Measurements from ENCODE around the gene S100A13.
A peak's percentile ranks its signal among the peaks of the same experiment; 100 is the strongest.

The S100A13 gene

DNA sequence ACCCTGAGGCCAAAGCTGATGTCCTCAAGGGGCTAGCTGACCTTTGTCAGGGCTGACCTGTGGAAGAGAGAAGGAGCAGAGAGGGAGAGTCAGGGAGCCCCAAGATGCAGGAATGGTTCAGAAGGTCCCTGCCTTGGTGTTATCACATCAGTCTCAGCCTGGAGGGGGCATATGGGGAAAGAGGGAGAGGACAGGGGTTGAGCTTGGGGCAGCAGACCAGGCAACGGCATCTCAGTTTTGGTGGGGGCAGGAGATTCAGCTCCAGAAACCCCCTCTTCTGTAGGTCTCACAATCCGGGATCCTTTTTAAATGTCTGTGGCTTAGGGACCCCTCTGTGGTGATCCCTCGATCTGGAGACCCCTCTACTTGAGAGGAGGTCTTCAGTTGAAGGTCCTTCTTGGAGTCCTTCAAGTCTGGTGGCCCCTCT is 815 bp downstream of the S100A13 start:
- no peak for DNase-seq (ENCODE audit: low spot score)

DNA sequence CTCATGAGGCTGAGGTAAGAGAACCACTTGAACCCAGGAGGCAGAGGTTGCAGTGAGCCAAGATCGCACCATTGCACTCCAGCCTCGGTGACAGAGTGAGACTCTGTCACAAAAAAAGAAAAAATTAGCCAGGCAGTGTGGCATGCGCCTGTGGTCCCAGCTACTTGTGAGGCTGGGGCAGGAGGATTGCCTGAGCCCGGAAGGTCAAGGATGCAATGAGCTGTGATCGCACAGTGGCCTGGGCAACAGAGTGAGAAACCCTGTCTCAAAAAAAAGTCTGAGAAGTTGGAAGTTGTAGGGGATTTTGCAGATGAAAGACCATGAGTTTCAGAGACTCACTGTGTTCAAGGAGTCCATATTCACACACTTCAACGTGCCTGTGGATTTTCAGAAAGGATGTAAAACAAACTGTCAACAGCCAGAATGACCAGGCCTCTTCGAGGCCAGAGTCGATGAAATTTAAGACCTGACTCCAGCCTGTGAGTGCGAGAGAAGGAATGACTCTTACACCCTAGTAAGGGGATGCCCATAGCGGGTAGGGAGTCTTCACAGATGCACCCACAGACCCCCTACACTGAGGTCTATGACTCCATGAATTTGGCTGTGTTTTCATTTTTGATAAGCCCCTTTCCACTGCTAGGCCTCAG is 2.2 kb downstream of the S100A13 start:
- DNase-seq (ENCODE audit: low spot score): no peak

DNA sequence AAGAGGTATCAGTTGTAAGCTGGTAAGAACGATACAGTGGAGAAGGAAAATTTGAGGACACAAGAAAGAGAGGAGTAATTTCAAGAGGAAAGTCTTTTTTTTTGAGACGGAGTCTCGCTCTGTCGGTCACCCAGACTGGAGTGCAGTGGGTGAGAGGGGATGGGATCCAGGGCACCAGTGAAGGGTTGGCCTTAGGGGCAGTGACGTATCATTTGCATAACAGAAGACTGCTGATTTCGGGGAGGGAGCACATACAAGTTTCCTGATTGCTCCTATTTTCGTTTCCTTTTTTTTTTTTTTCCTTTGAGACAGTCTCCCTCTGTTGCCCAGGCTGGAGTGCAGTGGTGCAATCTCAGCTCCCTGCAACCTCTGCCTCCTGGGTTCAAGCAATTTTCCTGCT is 4.2 kb downstream of the S100A13 start:
- DNase-seq (ENCODE audit: low spot score): no peak

DNA sequence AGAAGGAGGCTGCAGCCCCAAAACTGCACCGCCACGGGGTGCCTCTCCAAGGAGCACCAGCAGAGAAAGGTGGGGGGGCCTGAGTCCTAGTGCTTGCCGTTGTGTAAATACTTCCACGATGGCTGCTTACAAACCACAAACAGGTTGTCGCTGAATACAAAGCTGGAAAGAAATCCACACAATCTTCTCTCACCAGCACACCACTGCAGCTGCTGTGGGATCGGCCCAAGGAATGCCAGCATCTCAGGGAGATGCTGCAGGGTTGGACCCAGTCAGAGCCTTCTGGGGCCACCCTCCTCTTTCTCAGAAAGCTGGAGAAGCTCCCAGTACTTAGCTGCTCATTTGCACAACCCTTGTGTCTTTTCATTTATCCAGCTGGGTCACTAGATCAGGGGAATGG is 8.1 kb downstream of the S100A13 start:
- DNase-seq (ENCODE audit: low spot score): no peak

DNA sequence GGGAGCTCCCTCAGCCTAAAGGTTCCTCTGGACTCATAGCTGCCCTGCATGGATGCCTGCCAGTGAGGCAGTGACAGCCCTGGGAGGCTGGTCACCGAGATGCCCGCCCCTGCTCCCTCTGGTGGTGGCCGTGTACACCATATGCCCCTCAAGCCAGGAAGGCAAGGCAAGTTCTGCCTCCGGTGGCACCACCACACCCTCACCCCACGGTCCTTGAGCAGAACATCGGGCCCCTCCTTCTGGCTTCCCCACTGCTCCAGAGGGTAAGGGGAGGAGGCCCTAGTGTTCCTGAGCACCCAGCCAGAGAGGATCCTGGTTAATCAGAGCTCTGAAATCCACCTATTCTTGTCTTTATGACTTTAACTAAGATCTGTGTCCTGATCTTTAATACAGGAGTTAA is 9.6 kb downstream of the S100A13 start:
- DNase-seq (ENCODE audit: low spot score): peak; percentile 89

DNA sequence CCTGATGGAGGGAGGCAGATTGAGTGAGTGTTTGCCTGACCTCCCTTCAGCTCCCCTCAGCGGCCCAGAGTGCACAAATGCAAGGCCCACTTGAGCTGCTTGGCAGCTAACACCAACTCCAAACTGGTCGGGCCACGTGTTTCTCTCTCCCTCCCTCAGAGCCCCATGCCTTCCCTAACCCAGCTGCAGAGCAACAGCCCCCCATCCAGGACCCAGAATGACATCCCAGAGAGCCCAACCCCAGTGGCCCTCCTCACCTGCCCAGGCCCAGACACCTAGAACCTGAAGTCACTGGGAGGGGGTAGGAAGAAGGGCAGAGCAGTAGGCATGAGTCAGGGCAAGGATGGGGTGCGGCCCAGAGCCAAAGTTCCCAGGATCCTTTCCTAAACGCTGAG is 10.4 kb downstream of the S100A13 start:
- DNase-seq (ENCODE audit: low spot score): no peak

DNA sequence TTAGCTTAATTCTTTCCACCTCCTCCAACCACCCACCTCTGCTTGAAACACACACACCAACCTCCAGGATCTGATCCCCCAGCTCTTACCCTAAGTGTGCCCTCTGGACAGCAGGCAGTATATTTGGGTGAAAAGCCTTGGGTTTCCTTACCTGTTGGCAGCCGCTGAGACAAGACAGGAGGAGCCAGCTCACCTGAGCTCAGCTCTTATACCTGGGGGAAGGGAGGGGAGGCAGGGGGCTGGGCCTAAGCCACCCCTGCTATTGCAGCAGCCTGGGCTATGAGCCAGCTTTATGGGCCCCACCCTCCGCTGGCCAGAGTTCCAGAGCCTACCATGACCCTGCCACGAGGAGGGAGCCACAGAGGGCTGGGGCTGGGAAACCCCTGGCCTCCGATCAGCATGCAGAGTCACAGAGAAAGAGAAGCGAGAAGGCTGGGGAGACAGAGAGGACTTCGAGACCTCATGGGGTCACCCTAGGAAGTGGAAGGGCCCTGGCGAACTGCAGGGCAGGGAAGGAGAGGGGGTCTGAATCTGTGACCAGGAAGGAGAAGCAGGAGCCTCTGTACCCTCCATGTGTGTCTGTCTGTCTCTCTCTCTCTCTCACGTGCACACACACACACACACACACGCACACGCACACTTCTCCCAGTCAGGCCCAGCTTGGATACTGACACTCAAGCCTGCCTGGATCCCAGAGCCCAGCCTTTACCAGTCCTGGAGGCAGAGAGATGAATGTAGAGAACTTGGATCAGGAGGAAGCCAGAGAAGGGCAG is 11.0 kb downstream of the S100A13 start, which contains the start of gene S100A14:
TSS of gene S100A14 (minus strand) at position 182 of the 773 bp plus-strand sequence. CDS start 467 bp downstream, outside the sequence.
- DNase-seq (ENCODE audit: low spot score): peak; percentile 87

DNA sequence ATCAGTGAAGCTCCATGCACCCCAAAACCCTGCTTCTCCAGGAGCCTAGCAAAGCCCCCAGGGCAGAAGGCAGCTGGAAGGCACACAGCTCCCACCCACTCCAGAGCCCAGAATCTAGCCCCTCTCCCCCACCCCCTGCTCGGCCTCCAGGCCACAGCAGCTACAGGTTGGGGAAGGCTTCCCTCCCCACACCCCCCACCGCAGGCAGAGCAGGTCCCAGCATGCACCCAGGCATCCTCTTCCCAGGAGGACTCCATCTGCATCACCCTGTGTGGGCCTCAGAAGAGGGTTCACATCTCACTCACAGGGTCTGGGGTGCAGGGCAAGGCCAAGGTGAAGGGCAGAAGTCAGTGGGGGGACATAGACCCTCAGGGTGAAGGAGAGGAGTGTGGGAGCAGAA is 11.9 kb downstream of the S100A13 start:
- no peak for DNase-seq (ENCODE audit: low spot score)

DNA sequence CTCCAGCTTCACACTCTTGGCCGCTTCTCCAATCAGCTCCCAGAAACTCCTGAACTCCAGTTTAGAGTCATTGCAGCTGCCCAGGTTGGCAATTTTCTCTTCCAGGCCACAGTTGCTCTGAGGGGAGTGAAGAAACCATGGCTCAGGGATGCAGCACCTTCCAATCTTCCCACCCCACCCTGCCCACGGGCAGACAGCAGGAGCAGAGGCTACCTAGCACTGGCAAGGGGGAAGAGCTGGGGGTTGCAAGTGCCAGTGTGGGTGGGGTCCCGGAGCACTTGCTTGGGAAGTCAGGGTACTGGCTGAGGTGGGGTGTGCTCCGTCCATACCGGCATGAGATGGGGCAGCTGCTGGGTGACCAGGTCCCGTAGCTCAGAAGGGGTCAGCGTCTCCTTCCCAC is 12.4 kb downstream of the S100A13 start:
- DNase-seq (ENCODE audit: low spot score): no peak

DNA sequence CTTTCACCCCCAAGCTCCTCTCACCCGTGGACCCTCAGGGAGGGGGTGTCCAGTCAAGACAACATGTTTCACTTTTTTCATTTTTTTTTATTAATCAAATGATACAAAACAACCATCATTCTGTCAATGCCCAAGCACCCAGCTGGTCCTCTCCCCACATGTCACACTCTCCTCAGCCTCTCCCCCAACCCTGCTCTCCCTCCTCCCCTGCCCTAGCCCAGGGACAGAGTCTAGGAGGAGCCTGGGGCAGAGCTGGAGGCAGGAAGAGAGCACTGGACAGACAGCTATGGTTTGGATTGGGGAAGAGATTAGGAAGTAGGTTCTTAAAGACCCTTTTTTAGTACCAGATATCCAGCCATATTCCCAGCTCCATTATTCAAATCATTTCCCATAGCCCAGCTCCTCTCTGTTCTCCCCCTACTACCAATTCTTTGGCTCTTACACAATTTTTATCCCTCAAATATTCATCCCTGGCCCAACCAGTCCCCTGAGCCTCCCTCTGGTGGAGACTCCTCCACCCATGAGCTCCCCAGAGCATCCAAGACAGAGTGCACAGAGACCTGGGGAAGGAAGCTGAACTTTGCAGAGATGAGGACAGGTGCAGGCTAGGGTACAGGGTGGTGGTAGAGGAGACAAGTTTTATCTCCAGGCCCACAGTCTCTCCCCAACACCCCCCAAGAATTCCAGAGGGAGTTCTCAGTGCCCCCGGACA is 13.0 kb downstream of the S100A13 start:
- DNase-seq (ENCODE audit: low spot score): no peak

DNA sequence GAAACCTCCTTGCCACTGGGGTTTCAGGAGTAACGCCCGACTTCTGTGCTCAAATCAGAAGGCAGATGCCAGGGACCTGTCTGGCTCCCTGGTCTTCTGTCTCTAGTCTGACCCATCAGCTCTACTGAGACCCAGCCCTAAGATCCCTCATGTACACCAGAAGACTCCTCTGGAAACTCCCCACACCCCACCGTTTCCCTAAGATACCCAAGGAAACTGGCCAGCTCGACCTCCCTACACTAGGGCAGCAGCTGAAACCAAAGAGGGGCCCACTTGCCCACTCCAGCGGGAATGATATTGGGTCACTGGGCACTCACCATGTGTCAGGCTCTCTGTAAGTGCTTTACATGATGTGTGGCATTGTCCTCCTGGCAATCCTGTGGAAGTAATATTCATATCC is 13.9 kb downstream of the S100A13 start:
- no peak for DNase-seq (ENCODE audit: low spot score)

DNA sequence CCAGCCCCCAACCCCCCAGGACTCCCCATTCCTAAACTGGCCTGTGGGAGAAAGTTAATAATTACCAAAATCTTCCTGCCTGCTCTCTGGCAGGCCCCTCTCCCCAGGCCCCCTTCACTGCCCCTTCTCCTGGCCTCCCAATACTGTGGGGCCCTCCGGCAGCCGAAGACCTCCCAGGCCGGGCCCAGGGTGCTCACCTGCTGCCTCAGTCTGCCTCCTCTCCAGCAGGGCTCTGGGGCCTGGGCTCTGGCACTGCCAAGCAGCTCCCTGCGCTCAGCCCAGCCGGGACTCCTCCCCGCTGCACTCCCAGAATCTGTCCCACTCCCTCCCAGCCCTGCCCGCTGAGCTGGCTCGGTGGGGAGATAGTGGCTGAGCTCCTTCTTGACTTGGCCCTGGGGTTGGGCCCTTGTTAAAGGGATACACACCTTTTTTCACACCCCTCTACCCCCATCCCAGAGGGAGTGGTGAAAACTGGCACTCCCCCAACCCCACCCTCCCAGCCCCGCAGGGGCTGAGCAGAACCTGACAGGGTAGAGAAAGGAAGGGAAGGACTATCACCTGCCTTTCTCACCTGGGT is 14.5 kb downstream of the S100A13 start, which contains the start of gene S100A16:
TSS of gene S100A16 (minus strand) at position 383 of the 577 bp plus-strand sequence. CDS start 4,986 bp downstream, outside the sequence.
- peak; percentile 92 for DNase-seq (ENCODE audit: low spot score)

DNA sequence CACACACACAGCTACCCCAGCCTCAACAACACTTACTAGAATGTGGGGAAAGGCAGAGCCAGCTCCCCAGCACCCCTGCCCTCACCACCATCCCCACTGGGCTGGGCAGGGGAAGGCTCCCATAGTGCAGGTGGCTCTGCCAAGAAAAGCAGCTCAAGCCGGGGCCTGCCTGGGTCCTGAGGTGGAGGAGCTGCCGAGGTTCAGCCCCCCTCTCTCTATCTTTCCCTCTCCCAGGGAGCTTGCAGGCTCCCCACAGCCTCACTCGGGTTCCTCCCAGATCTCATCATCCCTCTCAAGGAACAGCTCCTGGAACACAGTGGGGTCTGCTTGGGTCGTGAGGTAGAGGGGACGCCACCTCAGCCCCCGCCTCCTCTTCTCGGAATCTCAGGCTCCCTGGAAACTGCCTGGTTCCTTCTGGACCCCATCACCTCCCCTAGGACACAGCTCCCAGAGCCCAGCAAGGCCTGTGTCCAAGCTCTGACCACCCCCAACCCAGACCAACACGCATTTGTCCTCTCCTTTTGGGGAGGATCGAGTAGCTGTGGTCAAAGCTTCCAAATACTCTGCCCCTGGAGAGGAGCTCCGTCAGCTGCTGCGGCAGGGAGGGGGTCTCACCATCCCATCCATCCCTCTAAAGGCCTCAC is 15.1 kb downstream of the S100A13 start:
- DNase-seq (ENCODE audit: low spot score): peak; percentile 18

DNA sequence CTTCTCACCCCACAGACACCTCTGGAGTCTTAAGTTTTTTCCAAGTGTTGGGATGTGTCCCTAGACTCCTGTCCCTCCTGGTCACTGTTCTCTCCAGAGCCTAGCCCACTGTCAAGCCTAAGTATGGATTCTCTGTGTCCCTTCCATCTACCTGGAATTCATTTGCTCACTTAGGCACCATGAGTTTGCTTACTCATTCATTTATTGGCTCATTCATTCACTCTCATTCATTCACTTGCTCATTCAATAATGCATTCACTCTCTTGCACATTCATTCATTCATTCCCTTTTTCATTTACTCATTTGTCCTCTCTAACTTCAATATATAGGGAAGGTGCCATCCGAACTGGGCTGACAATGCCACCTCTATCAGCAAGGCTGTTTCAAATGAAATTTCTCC is 15.9 kb downstream of the S100A13 start:
- DNase-seq (ENCODE audit: low spot score): peak; percentile 39

DNA sequence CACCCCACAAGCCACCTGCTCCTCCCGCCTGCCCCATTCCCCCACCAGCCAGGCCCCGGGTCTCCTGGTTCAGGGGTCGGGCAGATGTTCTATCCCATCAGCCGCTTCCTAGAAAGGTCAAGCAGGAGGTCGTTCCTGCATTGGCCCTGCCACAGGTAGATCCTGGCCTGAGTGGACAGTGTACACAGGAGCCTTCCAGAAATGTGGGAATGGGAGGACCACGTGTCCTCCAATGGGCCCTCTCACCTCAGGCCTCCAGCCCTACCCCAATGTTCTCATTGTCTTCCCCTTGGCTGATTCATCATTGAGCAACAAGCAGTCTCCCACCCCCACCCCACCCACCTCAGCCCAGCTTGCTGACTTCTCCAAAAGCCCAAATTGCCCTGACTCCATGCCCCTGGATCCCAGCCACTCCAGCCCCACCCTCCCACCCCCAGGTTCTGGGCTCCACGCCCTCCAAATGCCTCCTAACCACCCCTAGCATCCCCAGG is 16.4 kb downstream of the S100A13 start:
- peak; percentile 62 for DNase-seq (ENCODE audit: low spot score)

DNA sequence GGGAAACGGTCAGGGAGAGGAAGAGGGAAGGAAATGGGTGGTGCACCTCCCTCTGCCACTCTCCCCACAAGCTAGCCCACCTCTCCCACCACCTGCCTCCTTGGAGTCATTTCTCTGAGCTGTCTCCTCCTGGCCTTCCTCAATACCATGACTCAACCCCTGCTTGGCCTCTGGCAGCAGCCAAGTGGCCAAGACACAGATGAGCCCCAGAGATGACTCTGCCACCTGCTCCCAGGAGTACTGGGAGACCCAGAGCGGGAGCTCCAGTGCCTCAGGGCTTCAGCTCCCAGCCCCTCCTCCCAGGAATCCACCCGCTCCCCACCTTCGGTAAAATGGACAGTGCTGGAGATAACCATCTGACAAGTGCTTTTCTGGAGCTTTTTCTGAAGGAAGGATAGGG is 17.0 kb downstream of the S100A13 start:
- DNase-seq (ENCODE audit: low spot score): peak; percentile 84

DNA sequence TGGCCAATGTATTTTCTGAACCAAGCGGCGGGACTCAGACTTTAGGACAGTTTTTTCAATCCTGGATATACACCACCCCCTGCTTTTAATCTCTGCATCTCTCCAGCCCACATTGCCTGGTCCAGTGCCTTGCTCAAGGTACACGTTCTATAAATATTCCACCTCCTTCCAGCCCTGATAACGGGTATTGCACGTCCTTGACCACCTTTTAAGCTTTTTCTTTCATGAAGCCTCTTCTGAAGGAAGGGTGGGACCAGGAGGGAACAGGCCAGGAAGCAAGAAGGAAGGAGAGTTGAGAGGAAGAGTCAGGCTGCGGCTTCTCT is 17.8 kb downstream of the S100A13 start:
- DNase-seq (ENCODE audit: low spot score): no peak

DNA sequence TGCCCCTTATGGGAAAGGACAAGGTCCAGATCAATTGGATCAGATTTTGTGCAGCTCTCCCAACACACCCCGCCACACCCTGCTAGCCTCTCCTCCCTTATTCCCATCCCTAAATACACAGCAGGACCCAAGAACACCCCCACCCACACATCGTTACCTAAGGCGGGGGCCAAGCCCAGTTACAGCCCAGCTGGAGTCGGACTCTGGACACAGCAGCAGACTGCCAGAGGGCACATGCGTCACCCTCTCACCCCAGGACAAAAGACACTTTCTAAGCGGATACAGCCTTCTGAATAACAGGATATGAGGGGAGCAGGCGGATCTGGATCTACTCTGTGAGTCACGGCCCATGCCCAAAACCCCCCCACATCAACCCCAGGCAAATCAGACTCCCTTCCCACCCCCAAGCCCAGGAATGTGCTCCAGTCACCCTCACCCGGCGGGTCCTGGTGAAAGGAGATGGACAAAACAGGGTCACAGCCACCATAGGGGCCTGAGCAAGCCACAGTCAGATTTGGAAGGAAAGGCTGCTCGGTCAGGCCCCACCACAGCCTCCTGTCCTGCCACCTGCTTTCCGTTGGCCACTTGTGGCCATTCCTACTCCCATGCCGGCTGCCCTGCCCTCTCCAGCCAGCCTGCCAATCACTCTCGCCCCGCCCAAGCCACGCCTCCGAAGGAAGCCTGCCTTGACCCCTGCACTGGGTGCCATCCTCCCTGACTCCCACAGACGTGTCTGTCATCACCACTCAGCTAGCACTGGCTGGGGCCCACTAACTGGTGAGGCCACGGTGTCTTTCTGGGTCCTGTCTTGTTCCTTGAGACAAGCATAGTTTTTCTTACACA is 18.3 kb downstream of the S100A13 start:
- peak; percentile 97 for DNase-seq (ENCODE audit: low spot score)

DNA sequence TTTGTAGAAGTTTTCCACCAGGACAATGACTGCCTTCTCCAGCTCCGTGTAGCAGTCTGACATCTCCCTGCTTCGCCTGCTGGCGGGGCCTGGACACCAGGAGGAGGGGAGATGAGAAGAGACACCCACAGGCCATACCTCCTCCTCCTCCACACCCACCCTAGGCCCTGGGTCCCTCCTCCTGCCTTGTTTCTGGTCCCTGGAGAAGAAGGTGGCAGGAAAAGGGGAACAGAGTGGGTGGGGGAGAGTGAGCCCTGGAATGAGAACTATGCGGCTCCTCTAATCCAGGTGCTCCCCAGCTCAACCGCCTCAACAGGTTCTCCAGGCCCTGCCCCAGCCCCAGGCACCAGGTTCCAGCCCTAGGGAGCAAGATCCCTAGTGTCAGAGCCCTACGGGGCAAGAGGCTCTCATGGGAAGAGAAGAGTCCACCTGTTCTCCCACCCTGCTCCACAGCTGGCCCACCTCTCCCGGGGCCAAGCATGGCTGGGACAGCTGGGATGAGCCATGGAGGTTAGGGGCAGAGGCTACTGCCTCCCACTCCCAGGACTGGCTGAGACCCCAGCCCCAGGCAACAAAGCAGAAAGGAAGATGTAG is 19.1 kb downstream of the S100A13 start:
- DNase-seq (ENCODE audit: low spot score): peak; percentile 47

DNA sequence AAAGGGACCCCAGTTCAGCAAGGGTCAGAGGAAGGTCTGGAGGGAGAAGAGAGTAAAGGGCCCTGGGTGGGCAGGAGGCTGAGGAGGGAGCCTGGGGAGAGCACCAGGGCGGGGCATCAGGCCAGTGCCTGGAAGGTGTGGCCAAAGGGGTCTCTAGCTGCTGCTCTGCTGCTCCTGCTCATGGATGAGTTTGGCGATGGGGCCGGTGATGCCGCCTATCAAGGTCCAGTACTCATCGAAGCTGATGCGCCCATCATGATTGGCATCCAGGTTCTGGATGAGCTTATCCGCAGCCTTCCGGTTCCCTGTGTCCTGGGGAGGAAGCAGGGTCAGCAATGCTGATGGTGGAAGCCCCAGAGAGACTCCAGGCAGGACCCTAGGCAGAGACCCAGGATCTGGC is 19.9 kb downstream of the S100A13 start:
- DNase-seq (ENCODE audit: low spot score): no peak

DNA sequence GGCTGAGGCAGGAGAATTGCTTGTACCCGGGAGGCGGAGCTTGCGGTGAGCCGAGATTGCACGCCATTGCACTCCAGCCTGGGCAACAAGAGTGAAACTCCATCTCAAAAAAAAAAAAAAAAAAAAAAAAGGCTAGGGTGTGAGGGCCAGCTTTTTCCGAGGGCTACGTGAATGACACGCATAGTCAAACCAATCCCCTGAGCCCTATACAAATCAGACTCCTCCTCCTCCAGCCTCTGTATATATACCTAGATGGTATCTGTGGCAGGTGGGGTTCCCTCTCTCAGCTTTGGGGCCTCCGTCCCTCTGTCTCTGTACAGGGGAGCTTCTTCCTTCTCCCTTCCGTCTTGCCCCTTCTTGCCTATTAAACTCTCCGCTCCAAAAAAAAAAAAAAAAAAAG is 21.1 kb downstream of the S100A13 start:
- DNase-seq (ENCODE audit: low spot score): no peak

Data from kidney tubule cell (primary cell).